ENCODE results near the gene NT5C1A.

Gene NT5C1A

DNA sequence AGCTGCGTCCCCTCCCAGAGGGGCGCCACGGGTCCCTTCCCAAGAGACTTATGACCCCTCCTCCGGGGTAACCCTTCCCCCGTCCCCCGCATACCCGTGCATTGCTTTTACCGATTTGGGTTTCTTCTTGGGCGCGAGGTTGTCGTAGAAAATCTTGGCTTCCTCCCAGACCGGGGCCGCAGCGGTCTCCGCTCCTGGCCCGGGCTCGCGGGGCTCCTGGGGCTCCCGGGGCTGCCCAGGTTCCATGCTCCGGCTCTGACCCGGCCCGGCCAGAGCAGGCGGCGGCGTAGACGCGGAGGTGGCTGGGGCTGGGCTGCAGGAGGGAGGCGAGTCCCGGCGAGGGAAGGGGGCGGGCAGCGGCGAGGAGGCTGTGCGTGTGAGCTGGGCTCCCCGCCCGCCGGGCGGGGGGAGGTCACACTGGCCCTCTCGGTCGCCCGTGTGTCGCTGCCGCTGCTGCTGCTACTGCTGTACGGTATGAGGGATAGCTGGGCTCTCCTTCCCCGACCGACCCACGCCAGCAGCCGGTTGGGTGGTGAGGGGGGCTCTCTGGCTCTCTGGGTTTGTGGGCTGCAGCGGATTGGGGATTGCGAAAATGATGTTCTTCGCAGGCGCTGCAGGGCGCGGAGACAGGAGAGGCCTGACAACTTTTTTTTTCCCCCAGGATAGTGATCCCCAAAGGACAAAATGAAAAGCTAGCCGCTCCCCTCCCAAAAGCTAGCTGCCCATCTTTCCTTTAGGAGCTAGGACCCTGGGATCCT, at the start of gene NT5C1A:
TSS of gene NT5C1A (minus strand) at position 315 of the 758 bp plus-strand sequence. CDS start at position 246, 69 bp downstream.
- DNase-seq (ENCODE audit: low spot score), result no peak

DNA sequence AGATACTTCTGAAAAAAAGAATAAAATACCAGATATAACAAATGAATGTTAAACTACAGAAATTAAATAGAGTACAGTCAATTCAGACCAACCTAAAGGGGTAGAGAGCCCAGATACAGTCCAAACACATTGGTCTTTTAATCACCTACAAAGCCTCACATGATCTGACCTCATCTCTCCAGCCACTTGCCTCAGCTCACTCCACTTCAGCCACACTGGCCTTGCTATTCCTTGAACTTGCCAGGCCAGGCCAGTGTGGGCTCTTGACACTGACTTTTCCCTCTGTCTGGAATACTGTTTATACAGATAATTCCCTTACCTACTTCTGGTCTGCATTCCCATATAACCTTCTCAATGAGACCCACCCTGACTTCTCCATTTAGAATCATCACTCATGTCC, 49.8 kb upstream of the NT5C1A start:
- DNase-seq (ENCODE audit: low spot score), result no peak

DNA sequence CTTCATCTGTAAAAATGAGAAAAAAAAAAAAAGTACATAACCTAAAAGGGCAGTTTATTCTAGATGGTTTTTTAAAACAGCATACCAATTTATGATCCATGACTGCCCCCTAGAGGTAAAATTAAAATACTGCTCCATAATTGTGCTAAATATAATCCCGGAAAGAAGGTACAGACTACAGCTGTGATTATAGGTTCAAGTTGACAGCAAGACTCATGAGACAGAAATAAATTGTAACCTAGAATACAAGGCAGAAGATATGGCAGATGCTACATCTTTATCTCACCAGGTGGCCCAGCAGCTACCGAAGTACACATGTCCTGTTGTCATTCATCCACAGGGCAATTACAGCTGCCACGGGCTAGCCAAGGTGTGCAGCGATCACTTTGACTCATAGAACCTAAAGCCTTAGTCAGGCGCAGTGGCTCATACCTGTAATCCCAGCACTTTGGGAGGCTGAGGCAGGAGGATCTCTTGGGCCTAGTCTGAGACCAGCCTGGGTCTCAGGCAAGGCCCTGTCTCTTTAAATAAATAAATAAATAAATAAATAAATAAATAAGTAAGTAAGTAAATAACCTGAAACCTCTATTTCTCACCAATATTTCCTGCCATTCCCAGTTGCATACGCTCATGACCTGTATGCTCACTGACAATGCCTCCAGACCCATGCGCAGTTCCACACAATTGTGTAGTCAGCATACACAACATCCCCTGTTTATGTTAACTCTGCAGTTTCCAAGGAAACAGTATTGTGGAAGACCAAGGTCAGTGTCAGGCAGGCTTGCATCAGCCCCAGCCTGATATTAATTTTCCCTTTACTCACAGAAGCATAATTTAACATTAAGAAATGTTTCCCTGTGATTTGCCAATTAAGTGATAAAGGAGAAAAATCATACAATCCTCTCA, 48.4 kb upstream of the NT5C1A start:
- peak; percentile 74 for DNase-seq (ENCODE audit: low spot score)

DNA sequence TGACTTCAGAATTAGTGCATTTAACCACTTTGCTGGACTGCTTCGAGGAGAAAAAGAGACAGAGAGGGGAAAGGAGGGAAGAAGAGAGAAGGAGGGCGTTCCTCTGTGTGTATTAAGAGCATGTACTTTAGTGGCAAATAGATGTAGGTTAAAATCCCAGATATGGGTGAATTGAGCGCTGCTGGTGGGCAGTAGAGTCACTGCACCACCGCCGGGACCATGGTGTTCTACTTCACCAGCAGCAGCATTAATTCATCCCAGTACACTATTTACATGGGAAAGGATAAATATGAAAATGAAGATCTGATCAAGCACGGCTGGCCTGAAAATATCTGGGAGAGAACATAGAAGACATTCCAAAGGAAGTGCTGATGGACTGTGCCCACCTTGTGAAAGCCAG, 45.9 kb upstream of the NT5C1A start:
- no peak for DNase-seq (ENCODE audit: low spot score)

DNA sequence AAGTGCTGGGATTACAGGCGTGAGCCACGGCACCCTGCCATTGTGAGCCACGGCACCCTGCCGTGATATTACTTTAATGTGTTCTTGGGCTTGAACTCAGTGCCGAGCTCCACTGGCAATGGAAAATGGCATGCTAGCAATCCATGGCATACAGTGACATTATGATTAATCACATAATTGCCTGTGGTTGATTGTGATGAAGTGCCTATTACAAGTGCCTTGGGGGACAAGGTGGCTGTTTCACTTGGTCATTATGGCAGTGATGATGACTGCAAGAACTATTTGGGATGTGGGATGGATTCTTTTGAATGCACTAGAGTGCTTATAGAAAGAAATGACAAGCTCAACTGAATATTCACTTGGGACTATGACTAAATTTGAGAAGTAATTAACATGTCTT, 41.6 kb upstream of the NT5C1A start:
- no peak for DNase-seq (ENCODE audit: low spot score)

DNA sequence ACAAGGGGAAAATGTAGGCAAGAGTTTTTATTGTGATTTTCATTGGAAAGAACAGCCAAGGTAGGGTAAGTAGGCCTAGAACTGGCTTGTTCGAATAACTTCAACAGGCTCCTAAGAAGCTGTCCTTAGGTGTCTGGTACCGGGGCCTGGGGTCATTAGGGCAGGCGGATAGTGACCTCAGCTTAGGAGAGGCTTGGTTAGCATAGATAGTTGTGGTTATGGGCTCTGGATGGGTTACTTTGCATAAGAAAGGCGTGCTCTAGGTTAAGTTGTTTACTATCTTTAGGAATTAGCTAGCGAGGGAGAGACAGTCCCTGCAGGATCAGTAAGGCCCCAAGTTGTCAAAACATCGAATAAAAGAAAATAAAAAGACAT, 40.0 kb upstream of the NT5C1A start:
- DNase-seq (ENCODE audit: low spot score), result no peak

DNA sequence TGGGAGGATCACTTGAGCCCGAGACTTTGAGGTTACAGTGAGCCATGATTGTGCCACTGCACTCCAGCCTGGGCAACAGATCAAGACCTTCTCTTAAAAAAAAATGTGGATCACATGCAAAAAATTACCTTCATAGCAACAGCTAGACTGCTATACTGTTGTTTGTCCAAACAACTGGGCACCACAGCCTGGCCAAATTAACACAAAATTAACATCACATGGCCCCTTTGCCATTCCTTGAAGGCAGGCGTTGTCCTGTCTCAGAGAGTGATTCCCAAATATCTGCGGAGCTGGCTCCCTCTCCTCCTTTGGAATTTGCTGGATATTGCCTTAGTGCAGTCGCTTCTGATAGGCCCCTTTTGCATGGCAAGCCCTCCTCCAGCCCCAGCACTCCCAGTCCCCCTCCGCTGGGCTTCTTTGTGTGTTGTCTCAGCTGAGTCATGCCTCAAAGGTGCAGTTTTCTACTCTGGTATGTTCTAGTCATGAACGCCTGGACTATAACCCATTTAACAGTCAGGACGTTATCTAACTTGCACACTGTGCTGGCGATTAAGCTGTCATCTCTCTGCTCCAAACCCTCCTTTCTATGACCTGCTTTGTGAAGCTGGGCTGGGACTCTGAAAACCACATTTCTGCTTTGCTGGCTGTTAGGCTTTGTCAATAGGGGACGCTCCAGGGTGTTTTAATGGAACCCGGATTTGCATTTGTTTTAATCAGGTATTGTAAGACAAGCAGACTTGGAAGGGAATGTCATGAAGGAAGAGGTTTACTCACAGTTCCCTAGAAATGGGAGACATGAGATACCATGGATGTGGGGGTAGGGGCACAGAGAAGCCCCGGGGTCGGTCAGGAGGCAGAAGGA, 39.4 kb upstream of the NT5C1A start:
- DNase-seq (ENCODE audit: low spot score), result no peak

DNA sequence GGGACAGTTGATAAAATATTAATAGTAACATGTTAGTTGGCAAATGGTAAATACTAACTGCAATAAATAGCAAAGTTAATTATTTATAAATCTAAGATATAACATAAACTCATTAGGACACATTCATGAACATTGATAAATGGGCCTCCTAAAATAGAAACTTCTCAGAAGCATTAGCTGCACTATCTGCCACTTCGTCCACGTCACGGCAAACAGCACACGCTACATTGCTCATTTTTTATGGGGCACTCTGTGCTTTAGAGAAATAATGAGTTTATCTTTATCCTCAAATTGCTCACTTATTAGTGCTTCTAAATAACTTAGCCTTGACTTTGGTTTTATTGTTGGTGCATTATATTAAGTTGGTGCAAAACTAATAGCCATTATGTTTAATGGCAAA, 35.6 kb upstream of the NT5C1A start:
- DNase-seq (ENCODE audit: low spot score), result no peak

DNA sequence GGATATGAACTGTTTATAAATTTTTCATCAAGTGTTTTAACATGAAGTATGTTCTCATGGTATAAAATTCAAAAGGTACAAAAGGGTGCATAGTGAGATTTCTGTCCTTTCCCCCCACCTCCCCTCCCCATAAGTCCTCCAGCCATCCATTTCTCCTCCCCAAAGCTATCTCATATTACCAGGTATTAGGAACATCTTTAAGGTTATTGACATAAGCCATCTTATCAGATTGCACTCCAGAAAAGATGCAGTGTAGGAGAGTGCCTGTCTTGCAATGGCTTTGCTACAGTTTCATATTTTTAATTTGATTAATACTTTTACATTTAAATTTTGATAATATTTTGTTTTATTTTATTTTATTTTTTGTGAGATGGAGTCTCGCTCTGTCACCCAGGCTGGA, 32.9 kb upstream of the NT5C1A start:
- DNase-seq (ENCODE audit: low spot score), result no peak

DNA sequence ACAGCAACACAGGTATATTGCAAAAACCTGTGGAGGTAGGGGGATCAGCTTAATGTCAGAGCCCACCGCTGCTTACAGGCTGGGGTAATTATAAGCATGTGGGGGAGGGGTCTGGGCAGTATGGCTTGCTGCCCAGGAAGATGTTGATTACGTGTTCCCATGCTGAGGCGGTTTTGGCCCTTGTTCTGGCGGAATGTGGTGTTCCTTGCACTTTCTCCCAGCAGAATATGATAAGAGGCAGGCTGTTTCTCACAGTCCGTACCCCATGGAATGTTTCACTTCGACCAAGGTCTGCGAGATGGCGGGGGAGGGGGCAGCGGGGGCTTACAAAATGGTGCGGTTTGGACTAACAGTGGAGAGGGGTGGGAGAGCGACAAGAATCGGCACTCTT, 29.1 kb upstream of the NT5C1A start:
- peak; percentile 28 for DNase-seq (ENCODE audit: low spot score)

DNA sequence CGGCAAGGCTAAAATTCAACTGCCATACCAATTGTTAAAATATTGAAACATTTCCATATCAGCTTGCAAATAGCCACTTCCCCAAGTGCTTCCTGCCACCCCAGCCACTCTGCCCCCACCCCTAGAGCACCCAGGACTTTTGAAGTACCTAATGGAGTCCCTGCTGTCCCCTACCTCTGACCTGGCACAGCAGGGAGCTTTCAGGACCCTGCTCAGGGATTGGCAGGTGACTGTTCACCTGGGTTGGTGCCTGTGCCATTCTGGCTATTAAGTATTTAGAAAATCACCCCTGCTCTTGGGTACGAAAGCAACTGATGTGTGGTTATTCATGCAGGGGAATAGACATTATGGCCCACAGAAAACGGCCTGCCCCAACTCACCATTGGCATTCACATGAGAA, 28.4 kb upstream of the NT5C1A start:
- no peak for DNase-seq (ENCODE audit: low spot score)

DNA sequence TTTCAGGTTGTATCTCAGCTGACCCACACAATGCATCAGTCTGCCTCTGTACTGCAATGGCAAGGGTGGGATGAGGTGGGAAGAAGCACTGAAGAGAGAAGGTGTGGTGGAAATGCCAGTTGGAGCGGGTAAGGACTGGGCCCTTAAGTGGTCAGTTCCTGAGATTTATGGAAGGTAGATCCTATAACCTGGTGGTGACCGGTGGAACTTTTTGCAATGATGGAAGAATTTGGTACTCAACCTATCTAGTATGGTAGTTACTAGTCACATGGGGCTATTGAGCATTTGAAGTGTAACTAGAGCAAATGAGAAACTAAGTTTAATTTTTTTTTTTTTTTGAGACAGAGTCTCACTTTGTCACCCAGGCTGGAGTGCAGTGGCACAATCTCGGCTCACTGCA, 27.5 kb upstream of the NT5C1A start:
- no peak for DNase-seq (ENCODE audit: low spot score)

DNA sequence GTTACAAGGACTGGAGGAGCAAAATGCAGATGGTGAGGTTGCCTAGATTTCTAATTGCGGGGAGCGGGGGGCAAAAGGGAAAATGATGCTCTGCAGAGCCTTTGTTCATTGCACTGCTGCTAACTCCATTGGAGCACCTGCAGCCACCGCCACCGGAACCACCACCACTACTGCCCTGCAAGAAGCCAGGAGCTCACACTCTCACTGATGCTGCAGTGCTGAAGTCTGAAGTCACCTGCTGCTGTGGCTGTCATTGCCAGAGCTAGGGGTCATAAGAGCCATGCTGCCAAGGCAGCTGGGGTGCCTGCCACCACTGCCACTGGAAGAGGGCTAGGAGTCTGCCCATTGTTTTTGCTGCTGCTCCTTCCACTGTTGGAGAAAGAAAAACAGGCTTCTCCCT, 26.7 kb upstream of the NT5C1A start:
- DNase-seq (ENCODE audit: low spot score), result no peak

DNA sequence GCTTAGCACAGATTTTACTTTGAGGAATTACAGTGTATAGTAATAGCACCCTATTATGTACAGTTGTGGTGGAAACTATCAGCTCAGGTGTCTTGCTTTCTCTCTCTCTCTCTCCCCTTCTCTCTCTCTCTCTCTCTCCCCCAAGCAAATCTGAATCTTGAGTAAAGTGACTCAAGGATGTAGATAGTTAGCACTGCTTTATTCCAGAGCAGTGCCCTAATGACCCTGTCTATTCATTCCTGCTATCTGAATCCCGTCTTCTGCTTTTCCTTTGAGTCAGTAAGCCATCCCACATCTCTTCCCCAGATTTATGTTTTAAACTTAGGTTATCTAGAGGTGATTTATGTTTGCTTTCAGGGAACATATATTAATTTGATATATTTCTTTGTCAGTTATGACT, 24.5 kb upstream of the NT5C1A start:
- DNase-seq (ENCODE audit: low spot score), result no peak

DNA sequence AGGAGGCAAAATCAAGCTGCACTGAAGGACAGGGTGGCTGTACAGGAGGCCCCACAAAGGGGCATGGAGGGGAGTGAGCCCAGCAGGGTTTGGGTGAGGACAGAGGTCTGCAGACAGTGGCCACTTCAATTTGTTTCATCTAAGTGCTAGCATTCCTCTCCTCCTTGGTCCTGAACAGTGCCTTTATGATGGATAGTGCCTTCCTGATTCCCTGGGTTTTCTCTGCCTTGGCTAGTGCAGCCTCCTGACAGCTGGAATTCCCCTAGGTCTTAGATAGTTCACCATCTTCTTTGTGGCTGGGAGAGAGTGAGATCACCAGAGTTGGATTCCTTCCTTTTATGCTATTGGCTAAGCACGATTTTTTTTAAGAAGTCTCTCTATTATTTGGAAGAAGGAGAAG, 23.1 kb upstream of the NT5C1A start:
- DNase-seq (ENCODE audit: low spot score), result peak; percentile 67

DNA sequence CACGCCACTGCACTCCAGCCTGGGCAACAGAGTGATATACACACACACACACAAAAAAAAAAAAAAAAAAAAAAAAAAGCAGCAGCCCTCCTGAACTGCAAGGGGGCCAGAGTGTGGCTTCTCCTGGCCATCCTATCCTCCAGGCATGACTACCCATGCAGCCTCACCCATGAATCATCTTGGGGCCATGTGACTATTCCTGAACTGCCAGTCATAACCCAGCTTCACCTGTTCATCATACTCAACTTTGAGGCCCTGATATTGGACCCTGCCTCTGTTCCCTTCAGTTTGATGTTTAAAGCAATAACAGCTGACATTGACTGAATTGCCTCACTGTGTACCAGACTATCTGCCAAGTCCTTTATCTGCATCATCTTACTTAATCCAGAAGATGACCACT, 22.1 kb upstream of the NT5C1A start:
- DNase-seq (ENCODE audit: low spot score), result peak; percentile 73

DNA sequence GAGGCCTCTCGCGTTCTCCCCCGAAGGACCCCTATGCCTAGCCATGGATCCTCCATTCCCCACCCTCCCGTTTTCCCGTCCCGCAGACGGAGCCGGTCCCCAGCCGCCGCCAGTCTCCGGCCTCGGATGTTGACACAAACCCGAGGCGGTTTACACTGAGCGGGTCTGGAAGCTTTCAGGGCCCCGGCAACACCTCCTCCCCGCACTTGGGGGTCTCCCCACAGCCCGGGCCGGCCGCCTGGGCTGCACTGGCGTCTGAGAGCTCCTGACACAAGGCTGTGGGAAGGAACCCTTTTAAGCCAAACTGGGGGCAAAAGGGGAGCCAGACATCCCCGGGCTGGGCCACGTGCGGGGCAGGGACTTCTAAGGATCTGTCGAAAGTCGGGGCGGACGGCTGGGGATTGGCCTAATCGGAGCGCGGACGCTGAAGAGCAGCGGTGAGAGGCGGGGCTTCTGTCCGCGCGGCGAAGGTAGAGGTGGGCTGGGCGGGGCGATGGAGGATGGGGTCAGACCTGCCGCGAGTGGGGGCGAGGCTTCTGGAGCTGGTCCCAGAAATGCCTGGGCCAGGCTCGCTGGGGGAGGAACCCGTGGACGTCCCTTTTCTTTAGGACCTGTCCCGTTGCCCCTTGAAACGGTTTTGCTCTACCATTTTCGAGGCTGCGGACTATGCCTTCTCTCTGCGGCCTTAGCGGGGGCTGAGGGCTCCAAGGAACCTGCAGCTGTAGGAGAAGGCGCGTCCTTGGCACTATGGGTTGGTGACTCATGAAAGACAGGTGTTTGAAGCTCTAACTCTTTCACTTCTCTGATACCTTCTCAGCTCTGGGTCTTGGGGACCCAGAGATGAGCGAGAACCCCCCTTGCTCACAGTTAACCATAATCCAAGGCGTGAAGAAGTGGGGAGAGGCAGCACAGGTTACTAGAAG, 20.5 kb upstream of the NT5C1A start:
- no peak for DNase-seq (ENCODE audit: low spot score)

DNA sequence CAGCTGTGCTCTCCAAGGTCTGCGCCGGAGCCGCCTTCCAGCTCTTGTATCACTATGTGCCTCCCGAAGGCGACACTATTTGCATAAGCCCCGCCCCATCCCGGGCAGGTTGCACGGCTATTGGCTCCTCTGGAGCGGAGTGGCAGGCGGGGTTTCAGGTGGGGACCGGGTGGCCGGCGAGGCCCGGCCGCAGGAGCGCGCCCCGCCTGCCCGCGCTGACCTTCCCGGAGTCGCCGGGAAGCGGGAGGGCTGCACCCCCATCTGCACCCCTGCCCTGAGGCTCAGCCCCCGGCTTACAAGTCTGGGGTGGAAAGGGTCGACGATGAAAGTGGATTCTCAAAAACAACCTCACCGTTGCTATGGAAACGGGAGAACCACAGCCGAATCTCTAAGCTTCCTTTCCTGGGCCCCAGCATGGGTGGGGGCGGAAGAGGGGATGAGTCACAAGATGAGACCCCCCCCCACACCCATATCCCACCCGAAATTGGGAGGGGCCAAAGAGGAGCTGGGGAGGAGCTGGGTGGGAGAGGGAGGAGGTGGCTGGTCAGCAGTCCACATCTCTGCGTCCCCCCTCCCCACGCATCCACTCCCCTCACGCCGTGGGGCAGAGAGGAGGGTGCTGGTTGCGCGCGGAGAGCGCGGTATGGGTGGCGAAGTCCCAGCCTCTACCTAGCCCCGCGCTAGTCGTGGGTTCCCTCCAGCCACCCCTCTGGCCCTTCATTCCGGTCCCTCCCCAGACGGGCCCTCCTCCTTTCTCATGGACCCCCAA, 19.7 kb upstream of the NT5C1A start, which contains the start of gene HPCAL4:
TSS of gene HPCAL4 (minus strand) at position 51 of the 769 bp plus-strand sequence. CDS start 6,830 bp downstream, outside the sequence.
- DNase-seq (ENCODE audit: low spot score), result peak; percentile 89

DNA sequence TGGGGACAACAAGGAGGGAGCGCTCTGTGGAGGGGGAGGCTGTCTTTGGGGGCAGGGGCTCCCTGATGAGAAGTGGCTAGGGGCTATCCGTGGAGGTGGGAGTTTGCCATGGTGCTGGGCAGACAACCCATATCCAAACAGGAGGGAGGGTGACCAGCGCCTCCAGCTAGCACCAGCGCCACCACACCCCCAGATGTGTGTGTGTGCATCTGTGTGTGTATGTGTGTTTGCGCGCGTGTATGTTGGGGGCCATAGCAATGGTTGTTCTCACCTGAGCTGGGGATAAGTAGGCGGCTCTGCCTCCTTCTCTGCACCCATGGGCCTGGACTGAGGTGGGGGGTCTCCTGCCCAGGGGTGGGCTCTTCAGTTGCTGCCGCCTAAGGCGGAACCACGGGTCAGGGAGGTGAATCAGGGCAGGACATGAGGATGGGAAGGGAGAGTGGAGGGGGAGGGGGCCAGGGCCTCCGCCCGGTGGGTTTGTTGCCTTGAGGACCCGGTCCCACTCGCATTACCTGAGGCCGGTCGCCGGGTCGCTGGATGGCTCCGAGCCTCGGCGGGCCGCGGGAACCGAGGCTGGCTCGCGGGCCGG, 19.0 kb upstream of the NT5C1A start:
- no peak for DNase-seq (ENCODE audit: low spot score)

DNA sequence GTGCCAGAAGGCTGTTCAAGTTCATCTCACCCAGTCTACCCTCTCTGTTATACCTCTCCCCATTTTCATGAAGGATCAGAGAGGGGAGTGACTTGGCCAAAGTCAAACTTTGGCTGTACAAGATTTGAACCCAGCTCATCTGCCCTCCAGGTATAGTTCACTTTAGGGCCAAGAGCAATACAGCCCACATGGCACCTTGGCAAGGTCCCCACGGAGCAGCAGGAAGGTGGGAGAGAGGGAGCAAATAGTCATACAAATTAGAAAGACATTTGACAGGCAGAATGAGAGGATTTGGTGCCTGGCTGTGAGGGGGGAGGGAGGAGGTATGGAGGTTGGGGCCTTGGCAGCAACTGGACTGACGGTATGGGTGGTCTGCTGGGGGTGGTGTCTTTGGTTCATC, 18.3 kb upstream of the NT5C1A start:
- no peak for DNase-seq (ENCODE audit: low spot score)
